NCI-H748 (cell line): ENCODE measurements around the gene BCL2L12.
A peak's percentile ranks its signal among the peaks of the same experiment; 100 is the strongest.

Experiments
- DNase-seq: peaks from one replicate; lab custom pipeline; 2025; ENCODE audit not compliant: unreplicated experiment; lab: John Stamatoyannopoulos, UW

Gene BCL2L12

GRCh38 chr19:49684251-49684982 lies 18.7 kb downstream of the BCL2L12 start:
- no peak for DNase-seq

DNA sequence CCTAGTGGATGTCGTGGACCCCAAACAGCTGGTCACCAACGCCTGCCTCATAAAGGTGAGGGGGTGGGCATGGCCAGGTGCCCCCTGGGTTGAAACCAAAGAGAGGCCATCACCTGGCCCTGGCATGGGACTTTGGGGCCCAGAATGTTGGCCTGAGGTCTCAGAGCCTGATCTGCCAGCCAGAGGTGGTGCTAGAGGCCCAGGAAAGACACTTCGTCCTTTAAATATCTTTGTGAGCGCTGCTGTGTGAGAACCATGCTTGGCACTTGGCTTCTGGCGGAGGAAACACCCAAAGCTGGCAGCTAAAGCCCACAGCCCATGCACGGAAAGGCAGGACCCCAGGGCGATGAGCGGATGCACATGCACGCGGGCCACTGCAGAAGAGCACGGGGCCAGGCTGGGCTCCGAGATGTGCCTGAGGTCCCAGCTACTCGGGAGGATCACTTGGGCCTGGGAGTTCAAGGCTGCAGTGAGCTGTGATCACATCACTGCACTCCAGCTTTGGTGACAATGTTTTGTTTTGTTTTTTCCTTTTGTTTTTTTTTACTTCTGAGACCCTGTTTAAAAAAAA lies 19.3 kb downstream of the BCL2L12 start:
- DNase-seq = no peak

GRCh38 chr19:49685845-49686332 lies 20.2 kb downstream of the BCL2L12 start:
- DNase-seq = no peak

DNA sequence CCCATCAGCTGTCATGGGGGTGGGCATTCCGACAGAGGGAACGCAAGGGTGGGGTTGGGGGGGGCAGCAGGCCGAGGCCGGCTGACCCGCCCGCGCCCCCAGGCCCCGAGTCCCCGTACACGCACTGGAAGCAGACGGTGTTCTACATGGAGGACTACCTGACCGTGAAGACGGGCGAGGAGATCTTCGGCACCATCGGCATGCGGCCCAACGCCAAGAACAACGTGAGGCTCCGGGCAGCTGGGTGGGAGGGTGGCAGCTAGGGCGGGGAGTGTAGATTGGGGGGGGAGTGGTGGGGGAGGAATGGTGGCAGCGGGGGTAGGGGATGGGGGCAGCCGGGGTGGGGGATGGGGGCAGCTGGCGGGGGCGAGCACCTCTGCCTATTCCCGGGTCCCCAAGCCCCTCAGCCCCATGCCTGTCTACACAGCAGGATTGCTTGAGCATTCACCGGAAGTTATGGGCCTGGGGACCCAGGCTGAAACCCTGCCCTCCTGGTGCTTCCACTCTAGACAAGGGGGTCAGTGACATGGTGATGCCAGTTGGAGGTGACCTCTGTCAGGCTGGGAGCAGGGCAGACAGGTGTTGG lies 20.9 kb downstream of the BCL2L12 start:
- no peak for DNase-seq

- no peak for DNase-seq
Measured at GRCh38 chr19:49687150-49687549, 21.4 kb downstream of the BCL2L12 start.

GRCh38 chr19:49687566-49688316 lies 22.0 kb downstream of the BCL2L12 start:
- DNase-seq = no peak

DNA sequence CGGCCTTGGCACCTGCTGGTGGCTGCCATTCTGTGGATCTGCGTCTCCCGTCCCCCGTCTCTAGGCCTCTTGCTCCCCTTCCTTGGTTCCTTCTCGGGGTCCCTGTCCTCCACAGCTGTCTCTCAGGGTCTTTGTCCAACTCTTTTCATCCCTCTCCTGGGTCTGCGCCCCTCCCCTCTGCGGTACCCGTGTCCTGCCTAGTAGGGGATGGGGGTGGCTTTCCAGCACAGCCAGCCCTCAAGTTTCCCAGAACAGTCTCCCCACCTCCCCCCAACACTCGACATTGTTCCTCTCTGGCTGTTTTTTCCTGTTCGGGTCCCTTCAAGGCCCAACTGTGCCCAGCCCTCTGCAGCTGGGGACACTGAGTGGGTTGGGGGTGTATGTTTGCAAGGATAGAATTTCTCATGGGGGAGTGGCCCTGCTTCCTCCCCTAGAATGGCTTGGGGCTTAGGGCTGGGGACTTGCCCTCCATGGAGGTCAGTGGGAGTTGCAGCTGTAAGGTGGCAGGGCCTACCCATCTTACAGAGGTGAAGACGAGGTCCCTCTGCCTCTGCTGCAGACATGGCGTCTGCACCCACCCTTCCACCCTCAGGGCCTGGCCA lies 22.9 kb downstream of the BCL2L12 start:
- DNase-seq = no peak

- peak; percentile 87 for DNase-seq
Measured at GRCh38 chr19:49689133-49690078, 23.7 kb downstream of the BCL2L12 start, which contains the start of gene ADM5. TSS of gene ADM5 (plus strand) at chr19:49689594. CDS start at chr19:49689838, 244 bp downstream.

DNA sequence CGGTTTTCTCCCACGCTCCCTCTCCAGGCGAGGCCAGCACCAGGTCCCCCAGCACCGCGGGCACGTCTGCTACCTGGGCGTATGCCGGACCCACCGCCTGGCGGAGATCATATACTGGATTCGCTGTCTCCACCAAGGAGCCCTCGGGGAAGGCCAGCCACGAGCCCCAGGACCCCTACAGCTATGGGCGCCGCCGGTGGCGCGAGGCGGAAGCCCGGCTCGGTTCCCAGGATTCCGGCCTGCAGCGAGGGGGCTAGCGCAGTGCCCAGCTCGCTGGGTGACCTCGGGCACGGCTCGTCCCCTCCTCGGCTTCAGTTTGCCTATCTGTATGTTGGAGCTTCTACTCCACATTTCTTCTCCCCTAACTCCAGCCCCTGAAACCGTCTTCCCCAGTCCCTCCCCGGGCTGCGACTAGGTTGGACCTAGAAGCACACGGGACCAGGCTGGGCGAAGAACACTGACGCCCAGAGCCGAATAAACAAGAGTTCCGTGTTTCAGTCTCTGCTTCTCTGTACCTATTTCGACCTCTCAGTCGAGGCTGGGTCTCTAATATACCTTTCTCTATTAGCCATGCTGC lies 24.4 kb downstream of the BCL2L12 start:
- DNase-seq = peak; percentile 76

DNA sequence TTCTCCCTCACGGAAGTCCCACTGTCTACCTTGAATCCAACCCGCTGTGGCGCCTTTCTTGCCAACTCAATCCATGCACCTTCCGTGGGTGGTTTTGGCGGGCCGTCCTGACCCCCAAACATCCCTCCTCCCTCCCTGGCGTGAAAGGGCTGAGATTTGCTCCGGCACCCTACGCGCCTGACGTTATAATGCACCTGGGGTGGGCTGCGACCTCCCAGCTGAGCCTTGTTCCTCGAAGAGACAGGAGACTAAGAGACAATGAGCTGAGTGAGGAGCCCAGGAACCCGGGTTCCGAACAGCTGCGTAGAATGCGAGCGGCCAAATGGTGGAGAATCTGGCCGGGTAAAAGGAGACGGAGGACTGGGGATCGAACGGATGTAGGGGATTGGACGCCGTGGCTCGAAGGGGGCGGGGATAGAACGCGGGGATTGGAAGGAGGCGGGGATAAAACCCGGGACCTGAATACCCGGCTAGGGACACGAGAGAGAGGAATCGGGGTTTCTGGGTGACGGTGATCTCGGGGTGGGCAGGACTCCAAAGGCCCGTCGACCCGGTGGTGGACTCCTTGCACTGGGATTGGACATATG lies 25.0 kb downstream of the BCL2L12 start, which contains the start of gene CPT1C:
Gene CPT1C, plus strand, starts transcription at position 461 of the 587 bp plus-strand sequence. CDS start 1,137 bp downstream, outside the sequence.
- peak; percentile 97 for DNase-seq

- peak; percentile 94 for DNase-seq
Measured at GRCh38 chr19:49691243-49692146, 25.8 kb downstream of the BCL2L12 start.

GRCh38 chr19:49692147-49692506 lies 26.4 kb downstream of the BCL2L12 start:
- DNase-seq = no peak

- DNase-seq = no peak
Measured at GRCh38 chr19:49696115-49696514, 30.4 kb downstream of the BCL2L12 start.

DNA sequence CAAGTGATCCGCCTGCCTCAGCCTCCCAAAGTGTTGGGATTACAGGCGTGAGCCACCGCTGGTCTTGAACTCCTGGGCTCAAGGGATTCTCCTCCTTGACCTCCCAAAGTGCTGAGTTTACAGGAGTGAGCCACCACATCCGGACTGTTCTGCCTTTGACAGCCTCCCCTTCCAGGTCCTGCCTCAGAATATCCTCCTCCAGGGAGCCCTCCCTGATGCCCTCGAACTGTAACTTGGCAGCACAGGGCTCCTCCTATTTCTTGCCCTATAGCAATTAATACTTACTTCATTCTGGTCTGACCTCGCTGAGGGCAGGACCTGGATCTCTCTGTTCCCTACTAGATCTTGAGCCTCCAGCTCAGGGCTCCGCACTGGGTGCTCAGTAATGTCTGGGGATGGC lies 31.1 kb downstream of the BCL2L12 start:
- no peak for DNase-seq

DNA sequence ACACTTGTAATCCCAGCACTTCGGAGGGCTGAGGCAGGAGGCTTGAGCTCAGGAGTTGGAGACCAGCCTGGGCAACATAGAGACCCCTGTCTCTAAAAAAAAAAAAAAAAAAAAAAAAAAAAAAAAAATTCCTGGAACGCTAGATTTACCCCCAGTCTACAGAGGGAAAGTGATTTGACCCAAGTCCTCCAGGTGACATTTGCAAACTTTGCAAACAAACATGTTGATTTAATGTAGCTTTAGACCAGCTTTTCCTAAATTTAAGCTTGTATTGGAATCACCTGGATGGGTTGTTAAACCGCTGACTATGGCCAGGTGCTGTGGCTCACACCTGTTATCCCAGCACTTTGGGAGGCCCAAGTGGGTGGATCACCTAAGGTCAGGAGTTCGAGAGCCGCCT lies 33.6 kb downstream of the BCL2L12 start:
- no peak for DNase-seq

DNA sequence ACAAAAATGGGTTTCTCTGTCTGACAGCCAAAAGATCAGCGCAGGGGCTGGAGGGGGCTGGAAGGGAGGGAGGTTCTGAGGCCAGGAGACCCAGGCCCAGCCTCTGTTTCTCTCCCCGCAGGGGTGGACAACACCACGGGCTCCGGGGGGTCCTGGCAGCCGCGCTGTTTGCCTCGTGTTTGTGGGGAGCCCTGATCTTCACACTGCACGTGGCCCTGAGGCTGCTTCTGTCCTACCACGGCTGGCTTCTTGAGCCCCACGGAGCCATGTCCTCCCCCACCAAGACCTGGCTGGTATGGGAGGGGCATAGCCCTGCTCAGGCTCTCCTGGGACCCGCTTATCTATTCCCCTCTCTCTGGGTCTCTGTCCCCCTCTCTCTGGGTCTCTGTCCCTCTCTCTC lies 34.8 kb downstream of the BCL2L12 start:
- DNase-seq = no peak

- peak; percentile 35 for DNase-seq
Measured at GRCh38 chr19:49701271-49701786, 35.6 kb downstream of the BCL2L12 start.
